Testis (tissue), 2 donors: ENCODE results near the gene KAT14.

ENCODE experiments used
- POLR2A ChIP-seq: fragments of 450-650 bp; IDR thresholded peaks from one replicate; pipeline ENCODE4 v1.6.1; 2017; ENCODE audit warnings: antibody characterized with exemption, mild to moderate bottlenecking, moderate library complexity
- TF ChIP-seq, protein P1 (sequence below), 3 experiments: fragments of 450-650 bp in 2 of 3; fragments of 200-600 bp in 1 of 3; sonication (generic) in 1 of 3; IDR thresholded peaks; one replicate each; pipeline ENCODE4 v1.5.1; 2016 to 2019; ENCODE audit warnings: antibody characterized with exemption in 3 of 3, mild to moderate bottlenecking in 2 of 3, moderate library complexity in 1 of 3

- TF ChIP-seq, protein P1, sequence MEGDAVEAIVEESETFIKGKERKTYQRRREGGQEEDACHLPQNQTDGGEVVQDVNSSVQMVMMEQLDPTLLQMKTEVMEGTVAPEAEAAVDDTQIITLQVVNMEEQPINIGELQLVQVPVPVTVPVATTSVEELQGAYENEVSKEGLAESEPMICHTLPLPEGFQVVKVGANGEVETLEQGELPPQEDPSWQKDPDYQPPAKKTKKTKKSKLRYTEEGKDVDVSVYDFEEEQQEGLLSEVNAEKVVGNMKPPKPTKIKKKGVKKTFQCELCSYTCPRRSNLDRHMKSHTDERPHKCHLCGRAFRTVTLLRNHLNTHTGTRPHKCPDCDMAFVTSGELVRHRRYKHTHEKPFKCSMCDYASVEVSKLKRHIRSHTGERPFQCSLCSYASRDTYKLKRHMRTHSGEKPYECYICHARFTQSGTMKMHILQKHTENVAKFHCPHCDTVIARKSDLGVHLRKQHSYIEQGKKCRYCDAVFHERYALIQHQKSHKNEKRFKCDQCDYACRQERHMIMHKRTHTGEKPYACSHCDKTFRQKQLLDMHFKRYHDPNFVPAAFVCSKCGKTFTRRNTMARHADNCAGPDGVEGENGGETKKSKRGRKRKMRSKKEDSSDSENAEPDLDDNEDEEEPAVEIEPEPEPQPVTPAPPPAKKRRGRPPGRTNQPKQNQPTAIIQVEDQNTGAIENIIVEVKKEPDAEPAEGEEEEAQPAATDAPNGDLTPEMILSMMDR (IDR thresholded peaks at IDR 0.05): no peak
- no peak for TF ChIP-seq POLR2A
Observed at GRCh38 chr20:18233408-18233943, 95.8 kb downstream of the KAT14 start.
